AG09309 (cell line): Measurements from ENCODE around the gene TYSND1.
A peak's percentile ranks its signal among the peaks of the same experiment; 100 is the strongest.

Experiments used
- DNase-seq: peaks from one replicate; pipeline ENCODE4 v3.0.0-alpha.2; 2010; ENCODE audit warnings: low read depth
- H3K4me3 ChIP-seq: 2 replicates; pipeline ENCODE4 v1.5.1; 2011; ENCODE audit warnings: mild to moderate bottlenecking, low read depth, low read length, moderate library complexity; ENCODE audit not compliant: control insufficient read depth
- TF ChIP-seq, protein P1 (sequence below): IDR thresholded peaks from 2 replicates; pipeline ENCODE4 v1.5.1; 2011; ENCODE audit warnings: mild to moderate bottlenecking, low read depth, low read length, inconsistent platforms; ENCODE audit not compliant: insufficient read depth, control insufficient read depth; ENCODE audit errors: missing control alignments

Gene TYSND1

DNA sequence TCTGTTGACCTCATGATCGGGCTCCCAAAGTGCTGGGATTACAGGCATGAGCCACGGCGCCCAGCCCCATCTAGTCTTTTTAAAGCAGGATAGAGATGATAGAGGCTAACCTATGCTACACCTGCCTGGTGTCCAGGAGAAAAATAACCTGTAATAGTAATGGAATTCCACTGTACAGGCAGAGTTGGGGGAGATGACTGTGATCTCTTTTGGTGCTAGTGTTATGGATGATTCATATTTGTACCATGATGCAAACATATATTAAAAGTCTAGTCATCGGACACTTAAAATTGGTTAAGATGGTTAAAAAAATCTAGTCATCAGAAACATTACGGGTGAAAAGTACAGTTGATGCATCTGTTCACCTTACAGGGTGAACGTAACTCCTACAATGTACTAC lies 29.9 kb upstream of the TYSND1 start:
- no peak overlapping the region for H3K4me3 ChIP-seq
- TF ChIP-seq, protein P1, sequence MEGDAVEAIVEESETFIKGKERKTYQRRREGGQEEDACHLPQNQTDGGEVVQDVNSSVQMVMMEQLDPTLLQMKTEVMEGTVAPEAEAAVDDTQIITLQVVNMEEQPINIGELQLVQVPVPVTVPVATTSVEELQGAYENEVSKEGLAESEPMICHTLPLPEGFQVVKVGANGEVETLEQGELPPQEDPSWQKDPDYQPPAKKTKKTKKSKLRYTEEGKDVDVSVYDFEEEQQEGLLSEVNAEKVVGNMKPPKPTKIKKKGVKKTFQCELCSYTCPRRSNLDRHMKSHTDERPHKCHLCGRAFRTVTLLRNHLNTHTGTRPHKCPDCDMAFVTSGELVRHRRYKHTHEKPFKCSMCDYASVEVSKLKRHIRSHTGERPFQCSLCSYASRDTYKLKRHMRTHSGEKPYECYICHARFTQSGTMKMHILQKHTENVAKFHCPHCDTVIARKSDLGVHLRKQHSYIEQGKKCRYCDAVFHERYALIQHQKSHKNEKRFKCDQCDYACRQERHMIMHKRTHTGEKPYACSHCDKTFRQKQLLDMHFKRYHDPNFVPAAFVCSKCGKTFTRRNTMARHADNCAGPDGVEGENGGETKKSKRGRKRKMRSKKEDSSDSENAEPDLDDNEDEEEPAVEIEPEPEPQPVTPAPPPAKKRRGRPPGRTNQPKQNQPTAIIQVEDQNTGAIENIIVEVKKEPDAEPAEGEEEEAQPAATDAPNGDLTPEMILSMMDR = no peak
- no peak for DNase-seq

- no peak overlapping the region for H3K4me3 ChIP-seq
- TF ChIP-seq, protein P1 = no peak
Measured at GRCh38 chr10:70175516-70175915, 29.0 kb upstream of the TYSND1 start.

GRCh38 chr10:70174058-70174741 lies 27.7 kb upstream of the TYSND1 start:
- no peak overlapping the region for H3K4me3 ChIP-seq
- DNase-seq = no peak
- TF ChIP-seq, protein P1 = no peak

More at GRCh38 chr10:70175516-70175915, 29.0 kb upstream of the TYSND1 start:
- DNase-seq = no peak

DNA sequence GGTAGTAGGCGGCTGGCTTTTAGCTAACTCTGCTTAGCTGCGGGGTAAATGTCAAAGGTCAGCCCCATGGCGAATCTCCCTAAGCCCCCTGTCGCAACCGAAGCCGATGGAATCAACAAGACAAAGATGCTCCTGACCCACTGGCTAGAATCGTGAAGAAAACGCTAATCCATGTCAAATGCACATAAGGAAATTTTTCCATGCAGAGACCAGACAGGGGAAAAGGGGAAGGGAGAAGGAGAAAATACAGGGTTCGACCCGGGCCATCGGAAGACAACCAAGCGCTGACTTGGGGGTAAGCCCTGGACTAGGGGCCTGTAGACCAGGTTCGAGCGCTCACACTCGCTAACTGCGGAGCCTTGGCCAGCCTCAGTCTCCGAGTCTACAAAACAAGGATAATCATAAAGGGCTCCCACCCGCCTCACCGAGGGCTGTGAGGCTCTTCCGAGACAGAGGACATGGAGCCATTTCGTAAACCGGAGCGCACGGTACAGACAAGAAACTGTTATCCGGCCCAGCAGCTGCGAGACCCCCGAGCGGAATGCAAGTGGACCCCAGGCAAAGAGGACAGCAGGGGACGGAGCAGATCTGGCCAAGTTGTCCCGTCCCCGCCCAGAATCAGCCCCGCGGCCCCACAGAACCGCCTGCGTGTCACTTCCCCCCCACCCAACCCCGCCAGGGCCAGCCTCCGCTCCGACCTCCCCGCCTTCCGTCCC lies 23.3 kb upstream of the TYSND1 start:
- H3K4me3 ChIP-seq = peak overlapping the region; percentile 92
- no peak for DNase-seq
- TF ChIP-seq, protein P1 = no peak

GRCh38 chr10:70169011-70169410 lies 22.5 kb upstream of the TYSND1 start:
- H3K4me3 ChIP-seq = peak overlapping the region; percentile 92
- no peak for DNase-seq
- TF ChIP-seq, protein P1 = no peak

- no peak for DNase-seq
- no peak overlapping the region for H3K4me3 ChIP-seq
- TF ChIP-seq, protein P1 = no peak
Measured at GRCh38 chr10:70167246-70167645, 20.7 kb upstream of the TYSND1 start.
